ENCODE results near the gene FAM200C.

The FAM200C gene

DNA sequence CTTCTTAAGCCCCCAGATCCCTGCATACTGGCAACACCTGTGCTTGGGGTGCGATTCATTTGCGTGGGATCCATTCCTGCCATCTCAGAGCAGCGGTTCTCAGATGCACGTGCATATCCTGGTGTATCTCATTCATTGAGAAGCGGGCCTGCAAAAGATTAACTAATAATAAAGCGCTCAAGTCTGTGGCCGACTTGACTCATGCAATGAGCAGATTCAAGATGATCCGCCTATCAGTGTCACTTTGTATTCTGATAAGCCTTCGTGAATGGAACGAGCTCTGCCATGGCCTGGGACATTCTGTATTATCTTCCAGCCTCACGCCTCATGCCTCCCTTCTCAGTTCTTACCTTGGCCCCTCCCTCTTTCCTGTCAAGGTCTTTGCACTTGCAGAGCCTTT, 51.8 kb downstream of the FAM200C start:
- TF ChIP-seq CTCF (IDR thresholded peaks at IDR 0.05; ENCODE audit: low read depth, low read length), result no peak
- no peak overlapping the region for H3K4me3 ChIP-seq (replicated peaks in 1 of 2; ENCODE audit: low read depth in 2 of 2, low read length in 2 of 2)
- DNase-seq (ENCODE audit: low read depth in 2 of 2), result no peak

DNA sequence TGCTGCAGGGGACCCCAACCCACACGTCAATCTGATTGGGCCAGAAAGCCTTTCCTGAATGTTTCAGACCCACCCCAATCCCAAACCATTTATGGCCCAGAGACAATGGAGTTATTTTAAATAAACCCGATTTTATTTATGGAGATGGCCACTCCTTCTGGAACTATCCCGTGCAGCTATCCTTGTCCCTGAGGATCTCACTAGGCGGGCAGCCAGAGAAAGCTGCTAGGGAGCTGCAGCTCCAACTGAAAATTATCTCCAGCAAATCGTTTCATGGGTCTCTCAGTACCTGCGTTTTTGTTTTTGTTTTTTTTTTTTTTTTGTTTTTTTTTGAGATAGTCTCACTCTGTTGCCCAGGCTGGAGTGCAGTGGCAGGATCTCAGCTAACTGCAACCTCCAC, 52.4 kb downstream of the FAM200C start:
- TF ChIP-seq CTCF (IDR thresholded peaks at IDR 0.05; ENCODE audit: low read depth, low read length), result no peak
- DNase-seq (ENCODE audit: low read depth in 2 of 2), result no peak
- no peak overlapping the region for H3K4me3 ChIP-seq (replicated peaks in 1 of 2; ENCODE audit: low read depth in 2 of 2, low read length in 2 of 2)

Data from cardiac fibroblast (primary cell).